HG03108 (cell line): ENCODE results near the gene GRIN3B.

Source experiments
- ATAC-seq: cut with Tn5 transposase; IDR thresholded peaks from one replicate; pipeline ENCODE4 v1.9.1; 2021; ENCODE audit warnings: moderate library complexity; ENCODE audit not compliant: unreplicated experiment

GRIN3B gene

DNA sequence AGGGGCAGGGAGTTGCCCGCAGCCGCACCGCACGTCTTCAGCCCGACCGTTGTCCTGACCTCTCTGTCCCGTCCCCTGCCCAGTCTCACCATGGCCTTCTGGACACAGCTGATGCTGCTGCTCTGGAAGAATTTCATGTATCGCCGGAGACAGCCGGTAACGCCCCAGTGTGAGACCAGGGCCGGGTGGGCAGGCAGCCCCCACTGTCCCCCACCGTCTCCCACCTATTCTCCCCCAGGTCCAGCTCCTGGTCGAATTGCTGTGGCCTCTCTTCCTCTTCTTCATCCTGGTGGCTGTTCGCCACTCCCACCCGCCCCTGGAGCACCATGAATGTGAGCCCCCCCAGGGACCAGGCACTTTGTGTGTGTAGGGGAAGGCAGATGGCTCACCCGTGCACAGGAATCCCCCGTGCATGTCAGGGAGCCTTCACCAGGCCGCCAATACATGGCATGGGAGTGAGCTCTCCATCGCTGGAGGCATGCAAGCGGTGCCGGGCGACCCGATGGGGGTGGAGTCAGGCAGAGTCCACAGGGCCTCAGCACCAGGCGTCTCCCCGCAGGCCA, 41.1 kb downstream of the GRIN3B start:
- ATAC-seq, result no peak

DNA sequence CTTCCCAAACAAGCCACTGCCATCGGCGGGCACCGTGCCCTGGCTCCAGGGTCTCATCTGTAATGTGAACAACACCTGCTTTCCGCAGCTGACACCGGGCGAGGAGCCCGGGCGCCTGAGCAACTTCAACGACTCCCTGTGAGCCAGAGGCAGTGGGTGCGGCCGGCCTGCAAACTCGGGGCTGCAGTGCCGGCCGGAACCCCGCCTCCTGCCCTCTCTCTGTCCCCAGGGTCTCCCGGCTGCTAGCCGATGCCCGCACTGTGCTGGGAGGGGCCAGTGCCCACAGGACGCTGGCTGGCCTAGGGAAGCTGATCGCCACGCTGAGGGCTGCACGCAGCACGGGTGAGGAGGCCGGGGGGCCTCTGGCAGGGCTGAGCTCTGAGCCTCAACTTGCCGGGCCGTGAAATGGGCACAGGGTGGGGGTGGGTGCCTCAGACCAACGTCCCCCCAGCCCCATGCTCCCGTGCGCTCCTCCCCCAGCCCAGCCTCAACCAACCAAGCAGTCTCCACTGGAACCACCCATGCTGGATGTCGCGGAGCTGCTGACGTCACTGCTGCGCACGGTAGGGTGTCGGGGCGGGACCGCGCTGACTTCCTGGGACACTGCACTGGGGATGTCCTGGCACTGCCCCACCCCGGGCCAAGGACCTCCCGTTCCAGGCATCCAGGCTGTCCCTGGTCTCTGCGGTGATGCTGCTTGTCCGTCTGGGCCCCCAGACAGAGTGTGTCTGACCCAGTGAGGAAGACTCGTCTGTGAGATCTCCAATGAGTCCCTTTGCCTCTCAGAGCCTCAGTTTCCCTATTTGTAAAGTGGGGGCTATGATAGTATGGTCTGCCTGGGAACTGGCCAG, 41.8 kb downstream of the GRIN3B start:
- ATAC-seq, result no peak

GRCh38 chr19:1042689-1043511, 42.7 kb downstream of the GRIN3B start:
- ATAC-seq, result no peak

DNA sequence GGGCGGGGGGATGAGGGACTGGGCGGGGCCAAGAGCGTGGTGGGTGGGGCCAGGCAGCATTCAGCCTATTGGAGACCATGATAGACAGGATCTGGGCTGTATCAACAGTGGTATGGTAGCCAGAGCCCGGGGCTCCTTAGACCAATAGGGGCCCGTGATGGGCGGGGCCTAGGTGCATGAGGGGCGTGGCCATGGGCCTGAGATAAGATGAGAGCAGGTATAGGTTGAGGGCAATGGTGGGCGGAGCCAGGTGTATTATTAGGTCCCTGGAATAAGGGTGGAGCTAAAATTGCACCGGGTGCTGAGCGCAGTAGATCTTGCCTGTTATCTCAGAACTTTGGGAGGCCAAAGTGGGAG, 45.0 kb downstream of the GRIN3B start:
- ATAC-seq, result no peak

DNA sequence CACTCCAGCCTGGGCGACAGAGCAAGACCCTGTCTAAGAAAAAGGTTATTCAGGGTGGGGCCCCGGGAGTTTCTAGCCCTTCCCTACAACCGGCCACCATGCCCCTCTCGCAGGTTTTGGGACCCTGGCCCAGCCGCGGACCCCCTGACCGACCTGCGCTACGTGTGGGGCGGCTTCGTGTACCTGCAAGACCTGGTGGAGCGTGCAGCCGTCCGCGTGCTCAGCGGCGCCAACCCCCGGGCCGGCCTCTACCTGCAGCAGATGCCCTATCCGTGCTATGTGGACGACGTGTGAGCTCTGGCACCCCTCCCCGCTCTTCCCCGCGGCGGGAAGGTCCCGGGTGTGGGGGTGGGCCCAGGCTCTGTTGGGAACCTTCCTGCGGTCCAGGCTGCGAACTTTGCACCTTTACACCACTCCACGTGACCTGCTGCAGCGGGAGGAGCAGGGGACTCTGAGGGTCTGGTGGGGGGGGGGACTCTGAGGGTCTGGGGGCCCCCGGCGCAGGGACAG, 46.0 kb downstream of the GRIN3B start:
- no peak for ATAC-seq

DNA sequence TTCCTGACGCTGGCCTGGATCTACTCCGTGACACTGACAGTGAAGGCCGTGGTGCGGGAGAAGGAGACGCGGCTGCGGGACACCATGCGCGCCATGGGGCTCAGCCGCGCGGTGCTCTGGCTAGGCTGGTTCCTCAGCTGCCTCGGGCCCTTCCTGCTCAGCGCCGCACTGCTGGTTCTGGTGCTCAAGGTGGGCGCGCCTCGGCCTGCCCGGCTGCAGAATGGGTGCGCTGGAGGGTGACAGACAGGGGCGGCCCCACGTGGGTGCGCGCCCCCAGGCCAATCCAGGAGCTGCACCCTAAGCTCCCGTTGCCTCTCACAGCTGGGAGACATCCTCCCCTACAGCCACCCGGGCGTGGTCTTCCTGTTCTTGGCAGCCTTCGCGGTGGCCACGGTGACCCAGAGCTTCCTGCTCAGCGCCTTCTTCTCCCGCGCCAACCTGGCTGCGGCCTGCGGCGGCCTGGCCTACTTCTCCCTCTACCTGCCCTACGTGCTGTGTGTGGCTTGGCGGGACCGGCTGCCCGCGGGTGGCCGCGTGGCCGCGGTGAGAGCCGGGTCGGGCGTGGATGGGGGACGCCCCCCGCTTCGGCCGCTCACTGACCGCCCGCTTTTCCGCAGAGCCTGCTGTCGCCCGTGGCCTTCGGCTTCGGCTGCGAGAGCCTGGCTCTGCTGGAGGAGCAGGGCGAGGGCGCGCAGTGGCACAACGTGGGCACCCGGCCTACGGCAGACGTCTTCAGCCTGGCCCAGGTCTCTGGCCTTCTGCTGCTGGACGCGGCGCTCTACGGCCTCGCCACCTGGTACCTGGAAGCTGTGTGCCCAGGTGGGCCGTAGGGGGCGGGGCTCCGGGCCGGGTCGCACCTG, 46.8 kb downstream of the GRIN3B start:
- no peak for ATAC-seq

- no peak for ATAC-seq
These were observed 47.5 kb downstream of the GRIN3B start for GRCh38 chr19:1047696-1048147.

GRCh38 chr19:1049106-1049505, 48.9 kb downstream of the GRIN3B start:
- ATAC-seq, result no peak

- no peak for ATAC-seq
These were observed 49.6 kb downstream of the GRIN3B start for GRCh38 chr19:1049800-1050199.

- ATAC-seq, result no peak
These were observed 51.0 kb downstream of the GRIN3B start for GRCh38 chr19:1050989-1051788.

DNA sequence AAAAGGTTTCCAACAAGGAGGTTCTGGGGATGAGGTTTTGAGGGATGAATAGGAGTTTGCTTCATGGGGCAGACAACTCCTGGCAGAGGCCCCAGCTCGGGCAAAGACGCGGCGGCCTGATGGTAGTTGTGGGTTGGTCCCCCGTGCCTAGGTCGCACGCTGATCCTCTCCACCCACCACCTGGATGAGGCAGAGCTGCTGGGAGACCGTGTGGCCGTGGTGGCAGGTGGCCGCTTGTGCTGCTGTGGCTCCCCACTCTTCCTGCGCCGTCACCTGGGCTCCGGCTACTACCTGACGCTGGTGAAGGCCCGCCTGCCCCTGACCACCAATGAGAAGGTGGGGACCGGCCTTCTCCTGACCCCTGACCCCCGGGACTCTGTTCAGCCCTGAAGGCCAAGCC, 51.6 kb downstream of the GRIN3B start:
- ATAC-seq, result no peak

DNA sequence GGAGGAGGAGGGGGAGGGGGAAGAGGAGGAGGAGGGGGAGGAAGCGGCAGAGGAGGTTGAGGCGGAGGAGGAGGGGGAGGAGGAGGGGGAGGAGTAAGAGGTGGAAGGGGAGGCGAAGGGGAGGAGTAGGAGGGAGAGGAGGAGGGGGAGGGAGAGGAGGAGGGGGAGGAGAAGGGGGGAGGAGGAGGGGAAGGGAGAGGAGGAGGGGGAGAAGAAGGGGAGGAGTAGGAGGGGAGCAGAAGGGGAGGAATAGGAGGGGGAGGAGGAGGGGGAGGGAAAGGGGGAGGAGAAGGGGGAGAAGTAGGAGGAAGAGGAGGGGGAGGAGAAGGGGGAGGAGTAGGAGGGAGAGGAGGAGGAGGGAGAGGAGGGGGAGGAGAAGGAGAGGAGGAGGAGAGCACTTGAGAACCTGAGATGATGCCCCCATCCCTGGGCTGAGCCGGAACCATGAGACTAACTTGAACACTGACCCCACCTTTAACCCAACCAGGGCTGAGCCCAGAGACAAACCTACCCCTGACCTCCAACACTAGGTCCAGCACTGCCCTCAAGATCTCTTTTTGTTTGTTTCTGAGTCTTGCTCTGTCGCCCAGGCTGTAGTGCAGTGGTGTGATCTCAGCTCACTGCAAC, 52.2 kb downstream of the GRIN3B start:
- no peak for ATAC-seq

DNA sequence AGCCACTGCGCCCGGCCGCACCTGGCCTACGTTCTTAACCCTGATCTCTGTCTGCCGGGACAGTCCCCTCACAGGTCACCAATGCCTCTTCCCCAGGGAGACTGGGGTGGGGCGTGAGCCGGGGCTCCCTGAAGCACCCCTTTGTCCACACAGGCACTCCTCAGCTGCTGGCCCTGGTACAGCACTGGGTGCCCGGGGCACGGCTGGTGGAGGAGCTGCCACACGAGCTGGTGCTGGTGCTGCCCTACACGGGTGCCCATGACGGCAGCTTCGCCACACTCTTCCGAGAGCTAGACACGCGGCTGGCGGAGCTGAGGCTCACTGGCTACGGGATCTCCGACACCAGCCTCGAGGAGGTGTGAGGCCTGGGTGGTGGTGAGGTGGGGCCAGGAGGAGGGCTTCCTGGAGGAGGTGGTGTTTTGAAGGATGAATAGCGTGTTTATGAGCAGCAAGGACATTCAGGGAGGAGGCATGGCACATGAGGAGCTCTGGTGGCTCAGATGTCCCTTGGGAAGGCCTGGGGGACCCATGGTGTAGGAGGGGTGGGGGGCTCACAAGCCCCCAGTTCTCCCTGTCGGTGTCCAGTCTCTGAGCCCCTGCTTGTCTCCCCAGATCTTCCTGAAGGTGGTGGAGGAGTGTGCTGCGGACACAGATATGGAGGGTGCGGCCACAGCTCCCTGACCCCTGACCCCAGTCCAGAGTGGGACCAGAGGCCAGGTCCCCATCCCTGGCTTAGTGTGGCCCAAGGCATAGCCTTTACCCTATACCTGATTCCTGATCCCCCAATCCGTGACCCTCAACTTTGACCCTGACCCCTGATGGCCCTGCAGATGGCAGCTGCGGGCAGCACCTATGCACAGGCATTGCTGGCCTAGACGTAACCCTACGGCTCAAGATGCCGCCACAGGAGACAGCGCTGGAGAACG, 53.2 kb downstream of the GRIN3B start:
- no peak for ATAC-seq

GRCh38 chr19:1054102-1055027, 54.1 kb downstream of the GRIN3B start:
- no peak for ATAC-seq

DNA sequence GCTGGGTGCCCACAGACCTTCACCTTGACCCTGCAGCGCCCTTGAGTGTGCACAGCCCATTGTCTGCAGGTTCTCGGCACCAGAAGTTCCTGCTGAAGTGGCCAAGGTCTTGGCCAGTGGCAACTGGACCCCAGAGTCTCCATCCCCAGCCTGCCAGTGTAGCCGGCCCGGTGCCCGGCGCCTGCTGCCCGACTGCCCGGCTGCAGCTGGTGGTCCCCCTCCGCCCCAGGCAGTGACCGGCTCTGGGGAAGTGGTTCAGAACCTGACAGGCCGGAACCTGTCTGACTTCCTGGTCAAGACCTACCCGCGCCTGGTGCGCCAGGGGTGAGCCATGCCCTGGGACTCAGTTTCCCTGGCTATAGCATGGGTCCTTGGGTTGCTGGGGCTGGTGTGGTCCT, 54.8 kb downstream of the GRIN3B start:
- no peak for ATAC-seq

DNA sequence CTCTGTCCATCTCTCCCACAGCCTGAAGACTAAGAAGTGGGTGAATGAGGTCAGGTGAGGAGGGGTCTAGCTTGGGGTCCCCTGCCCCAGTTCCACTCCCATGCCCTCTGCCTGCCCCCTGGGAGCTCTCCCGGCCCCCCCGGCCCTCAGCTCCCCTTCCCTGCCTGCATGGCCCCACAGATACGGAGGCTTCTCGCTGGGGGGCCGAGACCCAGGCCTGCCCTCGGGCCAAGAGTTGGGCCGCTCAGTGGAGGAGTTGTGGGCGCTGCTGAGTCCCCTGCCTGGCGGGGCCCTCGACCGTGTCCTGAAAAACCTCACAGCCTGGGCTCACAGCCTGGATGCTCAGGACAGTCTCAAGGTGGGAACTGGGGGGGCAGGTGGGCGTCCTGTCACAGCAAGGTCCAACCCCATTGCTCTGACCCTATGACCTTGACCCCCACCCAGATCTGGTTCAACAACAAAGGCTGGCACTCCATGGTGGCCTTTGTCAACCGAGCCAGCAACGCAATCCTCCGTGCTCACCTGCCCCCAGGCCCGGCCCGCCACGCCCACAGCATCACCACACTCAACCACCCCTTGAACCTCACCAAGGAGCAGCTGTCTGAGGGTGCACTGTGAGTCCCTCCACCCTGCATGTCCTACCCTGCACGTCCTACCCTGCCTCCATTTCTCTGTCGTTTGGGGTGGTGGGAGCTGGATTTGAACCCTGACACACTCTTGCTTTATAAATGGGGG, 55.8 kb downstream of the GRIN3B start:
- ATAC-seq, result no peak
